Effector CD4-positive, alpha-beta T cell (primary cell): ENCODE data around the gene RMND5A.
"Not testable (repeated sequence)": the region's sequence is repeated elsewhere in the genome, so short reads cannot be mapped to it uniquely, and the experiment has no call there.

Source experiments
- DNase-seq: peaks from one replicate; pipeline ENCODE4 v3.0.0-alpha.2; 2020
- total RNA-seq: gene quantifications from one replicate; lab custom pipeline; 2026; lab: John Stamatoyannopoulos, UW

RMND5A gene
- total RNA-seq: 138 reads per million, percentile 88 among the genes with 10 or more reads in this experiment

DNA sequence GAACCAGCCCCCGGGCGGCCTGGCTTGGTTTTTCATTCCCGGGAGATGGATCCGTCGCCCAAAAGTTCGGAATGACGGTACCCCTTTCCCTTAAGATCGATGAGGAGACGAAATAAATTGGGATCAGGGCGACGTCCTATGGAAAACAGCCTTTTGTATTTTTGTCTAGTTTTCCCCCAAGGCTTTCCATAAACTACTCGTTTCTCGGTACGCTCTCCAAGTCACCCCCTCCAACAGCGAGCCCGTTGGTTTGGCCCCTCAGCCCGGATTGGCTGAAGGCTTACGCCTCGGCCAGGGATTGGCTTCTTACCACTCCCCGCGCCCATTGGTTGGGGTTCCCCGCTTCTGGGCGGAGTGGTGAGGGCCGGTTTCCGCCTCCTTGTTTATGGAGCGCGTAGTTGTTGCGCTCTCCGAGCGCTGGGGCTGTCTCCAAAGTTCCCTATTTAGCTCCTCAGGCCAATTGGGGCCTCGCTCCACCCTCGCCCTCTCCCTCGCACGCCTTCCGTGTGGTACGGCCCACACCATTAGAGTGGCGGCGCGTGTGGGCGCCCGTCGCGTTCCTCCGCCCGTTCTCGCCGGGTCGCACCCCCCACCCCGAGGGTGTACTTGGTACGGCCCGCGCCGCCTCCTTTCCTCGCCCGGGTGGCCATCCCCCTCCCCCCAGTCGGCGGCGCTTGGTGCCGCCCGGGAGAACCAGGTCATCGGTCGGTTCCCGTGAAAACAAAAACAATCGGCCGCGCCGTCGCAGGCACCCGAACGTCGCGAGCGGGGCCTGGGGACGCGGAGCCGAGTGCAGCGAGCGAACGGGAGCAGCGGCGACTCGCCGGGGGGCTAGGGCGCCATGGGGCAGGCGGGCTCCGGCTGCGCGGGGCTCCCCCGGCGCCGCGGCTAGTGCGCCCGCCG, at the start of gene RMND5A:
RMND5A (plus strand) TSS at position 655 of the 903 bp plus-strand sequence. CDS start 377 bp downstream, outside the sequence.
- peak; percentile 88 for DNase-seq

GRCh38 chr2:86671337-86671981, 48.6 kb upstream of the RMND5A start:
- DNase-seq: no peak

DNA sequence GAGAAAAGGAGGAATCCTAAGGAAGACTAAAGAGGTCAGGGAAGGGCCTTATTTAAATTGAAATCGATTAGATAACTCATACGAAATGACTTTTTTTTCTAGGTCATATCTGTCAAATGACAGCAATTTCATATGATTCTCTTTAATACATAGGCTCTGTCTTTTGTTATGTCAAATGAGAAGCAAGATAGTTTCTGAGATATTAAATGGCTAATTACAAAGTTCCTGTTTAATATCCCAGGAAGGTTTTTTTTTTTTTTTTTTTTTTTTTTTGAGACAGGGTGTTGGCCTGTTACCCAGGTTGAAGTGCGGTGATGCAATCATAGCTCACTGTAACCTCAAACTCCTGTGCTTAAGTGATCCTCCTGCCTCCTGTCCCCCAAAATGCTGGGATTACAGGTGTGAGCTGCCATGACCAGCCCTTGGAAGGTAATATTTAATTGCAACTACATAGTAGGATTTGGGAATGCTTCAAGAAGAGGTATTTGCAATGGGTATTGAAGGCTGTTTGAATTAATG, 48.0 kb upstream of the RMND5A start:
- no peak for DNase-seq

DNA sequence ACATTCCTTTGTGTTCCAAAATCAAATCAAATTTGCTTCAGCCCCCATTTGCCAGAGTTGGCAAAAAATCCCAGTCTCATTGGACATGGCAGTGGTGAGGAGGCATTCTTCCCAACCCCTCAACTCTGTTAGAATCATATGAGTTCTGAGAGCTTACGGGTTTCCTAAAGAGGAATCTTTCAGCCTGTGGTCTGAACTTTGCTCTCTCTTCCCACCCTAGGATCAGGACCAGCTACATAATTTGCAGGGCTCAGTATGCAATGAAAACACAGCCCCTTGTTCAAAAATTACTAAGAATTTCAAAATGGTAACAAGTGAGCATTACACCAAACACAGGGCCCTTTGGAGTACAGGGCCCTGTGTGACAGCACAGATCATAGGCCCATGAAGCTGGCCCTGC, 47.1 kb upstream of the RMND5A start:
- DNase-seq: no peak

DNA sequence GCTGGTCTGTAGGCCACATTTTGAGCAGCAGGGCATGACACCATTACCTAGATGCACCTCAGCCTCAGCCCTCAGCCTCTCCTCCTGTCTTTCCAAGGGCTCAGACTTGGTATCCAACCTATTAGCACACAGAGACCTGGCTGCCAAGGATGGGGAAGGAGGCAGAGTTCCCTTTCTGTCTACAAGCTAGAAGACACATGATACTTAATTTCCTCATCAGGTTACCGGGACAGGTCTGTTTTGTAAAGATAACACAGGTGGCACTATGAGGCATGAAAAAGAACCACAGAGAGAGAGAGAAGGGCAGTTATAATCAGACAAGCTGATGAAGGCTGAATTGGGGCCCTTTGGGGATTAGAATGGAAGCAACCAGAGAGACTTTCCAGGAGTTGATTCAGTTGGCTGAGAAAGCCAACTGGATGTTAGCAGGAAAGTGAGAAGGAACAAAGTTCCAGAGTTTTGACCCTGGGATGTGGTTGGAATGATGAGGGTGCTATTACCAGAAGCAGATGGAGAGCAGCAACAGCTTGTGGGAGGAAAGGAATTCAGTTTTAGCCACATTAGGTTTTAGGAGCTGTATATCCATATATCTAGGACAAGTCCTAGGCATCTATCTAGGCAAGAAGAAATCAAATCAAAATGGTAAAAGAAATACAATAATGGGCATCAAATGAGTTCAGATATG, 46.0 kb upstream of the RMND5A start:
- no peak for DNase-seq

- DNase-seq: no peak
These were observed 45.0 kb upstream of the RMND5A start for GRCh38 chr2:86675104-86675503.

- no peak for DNase-seq
These were observed 44.5 kb upstream of the RMND5A start for GRCh38 chr2:86675511-86676015.

GRCh38 chr2:86677816-86678215, 42.3 kb upstream of the RMND5A start:
- DNase-seq: no peak

- DNase-seq: no peak
These were observed 41.1 kb upstream of the RMND5A start for GRCh38 chr2:86679036-86679435.

- DNase-seq: no peak
These were observed 34.7 kb upstream of the RMND5A start for GRCh38 chr2:86685351-86685750.

GRCh38 chr2:86686460-86686859, 33.6 kb upstream of the RMND5A start:
- DNase-seq: no peak

GRCh38 chr2:86686905-86687304, 33.2 kb upstream of the RMND5A start:
- no peak for DNase-seq

DNA sequence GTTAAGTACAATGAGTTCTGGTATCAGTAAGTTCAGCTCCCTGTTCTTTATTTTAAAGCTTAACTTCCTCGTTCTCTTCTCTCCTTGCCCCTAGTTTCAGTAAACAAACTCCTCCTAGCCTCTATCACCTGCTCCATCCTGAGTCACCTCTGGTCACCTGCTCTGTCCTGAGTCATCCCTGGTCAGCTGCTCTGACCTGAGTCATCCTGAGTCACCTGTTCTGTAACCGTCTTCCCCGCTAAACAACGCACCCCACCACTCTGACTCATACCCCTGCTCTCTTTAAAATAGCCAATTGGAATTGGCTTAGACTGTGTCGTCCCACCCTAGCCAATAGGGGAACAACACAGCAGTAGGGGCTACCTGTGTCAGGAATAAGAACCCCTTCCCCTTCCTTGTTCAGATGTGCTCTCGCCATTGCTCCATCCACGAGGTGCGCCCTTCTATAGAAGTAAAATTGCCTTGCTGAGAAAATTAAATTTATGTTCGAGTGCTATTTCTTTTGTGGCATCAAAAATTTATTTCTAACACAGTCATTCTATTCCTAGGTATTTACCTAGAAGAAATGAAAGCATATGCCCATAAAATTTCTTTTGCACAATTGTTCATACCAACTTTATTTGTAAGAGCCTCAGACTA, 24.9 kb upstream of the RMND5A start:
- no peak for DNase-seq

DNA sequence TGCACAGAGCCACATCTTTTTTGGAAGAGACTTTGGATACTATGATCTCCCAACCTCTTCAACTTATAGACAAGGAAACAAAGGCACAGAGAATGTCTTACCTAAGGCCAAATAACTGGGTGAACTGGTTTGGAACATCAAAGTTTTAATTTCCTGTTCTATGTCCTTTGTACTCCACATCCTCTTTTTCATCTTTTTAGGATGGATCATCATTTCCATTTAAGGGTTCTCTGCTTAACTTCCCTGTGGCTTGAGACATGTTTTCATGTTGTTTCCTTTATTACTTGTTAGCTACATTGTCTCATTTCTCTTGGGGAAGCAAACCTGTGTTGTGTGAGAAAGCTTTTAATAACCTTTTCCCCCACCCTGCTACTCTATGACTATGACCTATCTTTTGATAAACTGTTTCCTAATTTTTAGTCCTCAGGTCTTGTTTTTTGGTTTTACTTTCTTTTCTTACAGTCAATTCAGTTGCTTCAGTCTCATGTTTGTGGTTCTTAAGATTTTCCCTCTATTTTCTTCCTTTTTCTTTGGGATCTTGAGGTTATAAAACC, 22.5 kb upstream of the RMND5A start:
- DNase-seq: no peak

DNA sequence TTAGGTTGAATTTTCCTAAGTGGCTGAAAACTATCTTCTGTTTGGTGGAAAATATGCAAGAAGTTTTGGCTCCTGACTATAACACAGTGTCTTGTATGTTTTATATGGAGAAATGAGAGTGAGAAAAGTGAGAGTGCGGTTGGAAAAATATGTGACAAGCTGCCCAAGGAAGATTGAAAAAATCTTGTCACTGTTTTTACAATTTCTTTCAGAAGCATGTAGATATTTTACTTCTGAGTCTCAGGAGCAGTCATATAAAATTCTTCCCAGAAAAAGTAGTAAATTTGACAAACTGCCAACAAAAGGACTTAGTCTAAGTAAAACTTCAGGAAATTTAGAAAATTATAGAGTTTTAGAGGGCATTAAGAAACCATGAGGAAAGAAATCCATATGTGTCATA, 19.4 kb upstream of the RMND5A start:
- DNase-seq: no peak

GRCh38 chr2:86703704-86704361, 16.3 kb upstream of the RMND5A start:
- DNase-seq: no peak

GRCh38 chr2:86704459-86704971, 15.6 kb upstream of the RMND5A start:
- no peak for DNase-seq

DNA sequence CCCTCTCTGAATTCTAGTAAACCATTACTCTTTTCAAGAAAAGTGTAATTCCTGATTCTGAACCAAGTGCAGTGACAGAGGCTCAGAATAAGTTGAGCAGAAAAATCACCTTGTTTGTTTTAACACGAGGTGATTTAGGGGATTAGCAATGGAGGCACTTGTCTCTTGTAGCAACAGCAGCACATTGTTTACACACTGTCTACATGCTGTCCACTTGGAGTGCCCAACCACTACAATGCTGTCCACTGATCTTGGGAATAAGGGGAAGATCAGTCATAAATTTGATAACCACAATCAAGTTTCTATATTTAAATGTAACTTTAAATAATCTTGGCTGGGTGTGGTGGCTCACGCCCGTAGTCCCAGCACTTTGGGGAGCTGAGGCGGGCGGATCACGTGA, 13.9 kb upstream of the RMND5A start:
- DNase-seq: no peak

GRCh38 chr2:86706935-86707334, 13.2 kb upstream of the RMND5A start:
- no peak for DNase-seq

DNA sequence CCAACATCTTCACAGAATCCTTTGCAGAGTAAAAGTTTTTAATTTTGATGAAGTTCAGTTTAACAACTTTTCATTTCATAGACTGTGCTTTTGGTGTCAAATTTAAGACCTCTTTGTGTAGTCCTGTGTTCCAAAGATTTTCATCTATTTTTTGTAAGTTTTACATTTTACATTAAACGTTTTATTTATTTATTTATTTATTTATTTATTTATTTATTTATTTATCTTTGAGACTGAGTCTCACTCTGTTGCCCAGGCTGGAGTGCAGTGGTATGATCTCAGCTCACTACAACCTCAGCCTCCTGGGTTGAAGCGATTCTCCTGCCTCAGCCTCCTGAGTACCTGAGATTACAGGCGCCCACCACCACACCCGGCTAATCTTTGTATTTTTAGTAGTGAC, 12.0 kb upstream of the RMND5A start:
- not testable (repeated sequence) for DNase-seq

DNA sequence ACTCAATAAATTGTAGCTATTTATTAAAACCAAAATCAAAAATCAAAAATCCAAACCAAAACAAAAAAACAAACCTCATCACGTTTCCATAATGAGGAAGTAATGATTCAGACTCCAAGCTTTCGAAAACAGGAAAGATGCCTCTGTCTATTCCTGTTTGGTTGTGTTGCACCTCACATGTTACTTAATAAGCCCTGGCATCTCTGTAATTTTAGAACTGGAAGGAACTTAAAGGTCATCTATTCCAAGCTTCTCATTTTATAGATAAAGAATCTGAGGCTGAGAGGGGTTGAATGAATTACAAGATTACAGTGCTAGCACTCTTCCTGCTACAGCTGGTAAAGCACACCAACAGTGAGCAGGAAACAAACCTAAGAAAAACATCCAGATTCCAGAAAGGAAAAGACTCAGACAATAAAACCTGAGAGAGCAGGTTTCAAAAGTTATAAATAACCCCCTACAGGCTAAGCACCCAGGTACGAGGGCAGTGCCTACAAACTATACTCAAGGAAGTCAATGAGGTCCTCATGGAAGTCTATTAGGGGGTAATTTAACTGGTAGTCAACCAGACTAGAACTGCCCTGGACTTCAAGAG, 5.4 kb upstream of the RMND5A start:
- DNase-seq: not testable (repeated sequence)
